ENCODE data around the gene CCDC107.

Gene CCDC107

DNA sequence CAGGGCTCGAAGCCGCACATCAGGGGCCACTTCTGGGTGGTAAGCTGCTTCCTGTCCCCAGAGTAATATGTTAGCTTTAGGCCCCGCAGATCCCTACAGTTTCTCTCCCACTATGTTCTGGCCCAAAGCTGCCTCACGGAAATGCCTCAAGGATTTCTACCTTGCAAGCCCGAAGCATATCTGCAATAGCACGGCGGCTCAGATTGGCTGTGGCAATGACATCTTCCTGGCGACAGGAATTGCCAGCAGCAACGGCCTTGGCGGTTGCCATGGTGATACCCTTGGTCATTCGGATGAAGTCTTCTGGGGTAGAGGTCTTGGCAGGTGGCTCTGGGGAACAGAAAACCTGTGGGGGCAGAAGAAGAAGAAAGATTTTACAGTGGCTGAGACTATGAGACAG lies 41.9 kb downstream of the CCDC107 start:
- DNase-seq: no peak

- no peak for DNase-seq
Observed at GRCh38 chr9:35700942-35701341, 42.9 kb downstream of the CCDC107 start.

DNA sequence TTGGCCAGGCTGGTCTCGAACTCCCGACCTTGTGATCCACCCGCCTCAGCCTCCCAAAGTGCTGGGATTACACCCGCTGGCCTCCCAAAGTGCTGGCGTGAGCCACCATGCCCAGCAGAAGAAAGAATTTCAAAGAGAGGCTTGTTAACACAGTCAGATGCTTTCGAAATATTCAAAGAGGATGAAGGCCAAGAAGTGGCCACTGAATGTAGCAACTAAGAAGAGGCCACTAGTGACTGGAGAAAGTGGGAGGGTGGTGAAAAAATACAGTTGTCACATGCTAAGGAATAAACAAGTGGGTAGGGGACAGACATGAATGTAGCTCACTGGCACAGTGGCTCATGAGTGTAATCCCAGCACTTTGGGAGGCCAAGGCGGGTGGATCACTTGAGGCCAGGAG lies 44.6 kb downstream of the CCDC107 start:
- no peak for DNase-seq

DNA sequence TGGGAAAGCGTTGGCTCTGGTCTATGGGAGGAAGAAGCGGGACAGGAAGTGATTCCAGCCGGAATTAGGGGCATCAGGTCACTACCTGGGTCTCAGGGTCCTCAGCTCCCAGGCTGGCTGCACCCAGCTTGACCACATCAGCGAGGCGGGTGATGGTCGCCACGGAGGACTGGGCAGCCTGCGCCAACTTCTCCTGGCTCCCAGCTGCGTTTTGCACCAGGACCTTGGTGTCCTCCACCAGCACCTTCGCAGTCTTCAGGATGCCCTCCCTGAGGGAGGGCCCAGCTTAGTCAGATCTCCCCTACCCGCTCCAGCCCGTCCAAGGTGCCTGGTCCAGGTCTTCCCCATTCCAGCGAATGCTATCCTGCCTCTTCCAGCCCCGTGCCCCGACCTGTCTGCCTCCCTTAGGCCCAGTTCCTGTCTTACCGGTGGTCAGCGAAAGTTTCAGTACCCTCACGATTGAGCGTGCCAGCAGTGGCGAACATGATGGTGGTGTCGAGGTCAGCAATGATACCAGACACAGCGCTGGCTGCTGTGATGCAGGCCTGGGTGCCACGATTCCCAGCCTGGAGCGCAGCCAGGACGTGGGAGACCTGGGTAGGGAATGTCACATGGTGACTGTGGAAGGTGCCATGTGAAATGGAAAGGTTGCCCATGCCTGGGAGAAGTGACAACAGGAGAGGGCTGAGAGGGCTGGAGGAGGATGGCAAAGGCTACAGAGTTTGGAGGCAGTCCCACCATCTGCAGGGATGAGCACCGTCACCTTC lies 46.0 kb downstream of the CCDC107 start:
- DNase-seq: no peak

DNA sequence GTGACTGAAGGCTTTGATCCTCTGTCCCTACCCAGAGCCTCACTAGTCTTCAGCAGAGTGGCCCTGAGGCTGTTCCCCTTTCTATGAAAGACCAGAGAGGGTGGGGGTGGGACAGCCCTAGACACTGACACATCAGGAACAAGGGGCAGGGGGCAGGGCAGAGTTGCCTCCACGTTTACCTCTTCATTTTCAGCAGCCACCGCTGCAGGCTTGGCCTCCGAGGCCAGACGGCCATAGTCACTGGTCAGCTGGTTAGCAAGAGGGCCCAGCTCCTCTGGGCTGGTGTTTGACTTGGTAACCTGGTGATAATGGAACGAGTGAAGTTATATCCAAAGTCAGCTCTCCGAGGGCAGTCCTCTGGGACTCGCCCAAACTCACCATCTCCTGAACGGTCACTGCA lies 47.3 kb downstream of the CCDC107 start:
- no peak for DNase-seq

GRCh38 chr9:35705836-35706430 lies 47.8 kb downstream of the CCDC107 start:
- DNase-seq: no peak

DNA sequence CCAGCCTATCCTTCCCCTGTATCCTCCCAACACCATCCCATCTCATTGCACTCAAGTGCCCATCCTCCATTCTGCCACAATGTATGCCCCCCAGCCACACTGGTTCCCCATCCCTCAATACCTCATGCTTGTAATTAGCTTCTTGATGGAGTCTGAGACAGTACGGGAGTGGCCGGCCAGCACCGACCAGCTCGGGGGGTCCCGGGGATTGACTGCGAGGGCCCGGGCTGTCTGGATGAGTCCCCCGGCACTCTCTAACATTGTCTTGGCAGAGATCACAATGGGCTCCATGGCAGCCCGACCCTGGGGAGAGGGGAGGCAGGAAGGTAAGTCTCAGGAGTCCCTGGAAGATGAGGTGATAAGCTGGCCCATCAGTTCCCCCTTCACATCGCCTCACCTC lies 48.9 kb downstream of the CCDC107 start:
- DNase-seq: no peak

- no peak for DNase-seq
Observed at GRCh38 chr9:35708146-35708545, 50.1 kb downstream of the CCDC107 start.

DNA sequence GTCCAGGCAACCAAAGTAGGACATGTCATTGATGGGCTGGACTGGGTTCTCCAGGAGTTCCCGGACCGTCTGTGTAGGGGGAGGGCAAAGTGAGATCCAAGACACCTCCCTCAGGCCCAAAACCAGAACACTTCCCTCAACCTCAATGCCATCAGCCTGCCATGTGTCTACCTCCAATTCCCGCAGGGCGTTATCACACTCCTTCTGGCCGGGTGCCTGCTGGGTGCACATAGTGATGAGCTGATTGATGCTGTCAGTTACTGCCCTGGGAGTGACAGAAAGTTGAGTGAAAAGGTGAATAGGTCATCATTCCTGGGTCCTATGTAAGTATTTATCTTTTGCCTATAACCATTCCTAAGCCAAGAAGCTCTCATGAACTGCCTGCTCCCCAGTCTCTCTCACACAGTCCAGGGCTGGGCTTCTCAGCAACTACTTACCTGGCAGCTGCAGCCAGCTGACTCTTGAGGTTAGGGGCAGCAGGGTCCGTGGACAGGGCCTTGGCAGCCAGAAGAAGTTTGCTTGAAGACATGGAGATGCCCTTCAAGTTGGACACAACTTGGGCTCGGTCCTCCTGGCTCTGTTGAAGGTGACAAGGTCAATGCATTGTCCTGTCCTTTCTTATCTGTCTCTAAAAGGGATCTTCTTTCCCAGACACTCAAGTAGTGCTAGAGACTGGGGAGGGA lies 52.9 kb downstream of the CCDC107 start:
- DNase-seq: no peak
